Ascending aorta (tissue), 2 donors: ENCODE measurements around the gene TNIK. TPM values are rescaled to one million over a fixed set of nuclear protein-coding genes. Genes with fewer than 3 reads are reported as not detected.

Experiments
- DNase-seq, 2 donors: peaks; one replicate each; pipeline ENCODE4 v3.0.0-alpha.2; 2019; ENCODE audit warnings: low spot score in 2 of 2
- H3K27ac ChIP-seq, 2 donors: fragments of 200-600 bp; sonication (generic); one replicate each; pipeline ENCODE4 v1.5.1; 2016 to 2017; ENCODE audit warnings: mild to moderate bottlenecking in 1 of 2
- H3K27me3 ChIP-seq: fragments of 200-600 bp; sonication (generic); one replicate; pipeline ENCODE4 v1.5.1; 2017
- H3K36me3 ChIP-seq, 2 donors: fragments of 200-600 bp; sonication (generic); one replicate each; pipeline ENCODE4 v1.5.1; 2016
- H3K4me1 ChIP-seq, 2 donors: fragments of 200-600 bp; sonication (generic); one replicate each; pipeline ENCODE4 v1.5.1; 2016 to 2017; ENCODE audit warnings: mild to moderate bottlenecking in 1 of 2
- H3K4me3 ChIP-seq, 2 donors: fragments of 200-600 bp; sonication (generic); one replicate each; pipeline ENCODE4 v1.5.1; 2016 to 2017; ENCODE audit warnings: mild to moderate bottlenecking in 1 of 2
- H3K9me3 ChIP-seq, 2 donors: fragments of 200-600 bp; sonication (generic); one replicate each; pipeline ENCODE4 v1.5.1; 2016
- intact Hi-C: fragments of 100-400 bp; cut with DNase I; formaldehyde crosslinking; loops from one replicate; pipeline ENCODE4 v1.15.1; 2023
- total RNA-seq: library from RNA; depleted of rRNA; stranded (reverse); fragments of >200 nt; gene quantifications from one replicate; pipeline ENCODE4 v1.1.0, GENCODE V29; 2016
- TF ChIP-seq, protein P1 (sequence below), 3 experiments: fragments of 200-600 bp in 2 of 3; fragments of 450-650 bp in 1 of 3; sonication (generic) in 2 of 3; IDR thresholded peaks; one replicate each; pipeline ENCODE4 v1.5.1; 2016 to 2019; ENCODE audit warnings: antibody characterized with exemption in 3 of 3, mild to moderate bottlenecking in 1 of 3, moderate library complexity in 1 of 3

The TNIK gene
- total RNA-seq, 1 donor from 2014 or later = 0.75 TPM

DNA sequence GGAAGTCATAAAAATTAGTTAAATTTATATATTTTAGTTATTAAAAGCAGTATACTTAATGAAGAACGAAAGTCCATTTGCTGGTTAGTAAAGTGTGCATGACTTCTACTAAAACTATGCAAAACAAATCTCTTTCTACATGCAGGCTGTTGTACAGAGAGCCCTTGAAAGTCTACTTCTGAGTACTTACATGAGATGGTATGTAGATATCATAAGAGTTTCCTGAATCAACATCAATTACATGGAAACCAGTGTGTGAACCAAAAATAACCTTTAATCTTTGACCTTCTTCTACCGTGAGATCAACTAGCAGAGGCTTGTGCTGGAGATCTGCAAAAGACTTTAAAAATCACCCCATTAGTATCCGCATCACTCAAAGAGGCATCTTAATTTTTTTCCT lies 391.5 kb downstream of the TNIK start:
- Histone ChIP-seq H3K27ac (no peak overlapping the region), H3K36me3 (no peaks in the 10 kb centered on the region), H3K4me3 (no peak overlapping the region), H3K9me3 (no peaks in the 10 kb centered on the region), H3K27me3 (no peaks in the 10 kb centered on the region), H3K4me1 (no peaks in the 10 kb centered on the region)
- TF ChIP-seq, protein P1, sequence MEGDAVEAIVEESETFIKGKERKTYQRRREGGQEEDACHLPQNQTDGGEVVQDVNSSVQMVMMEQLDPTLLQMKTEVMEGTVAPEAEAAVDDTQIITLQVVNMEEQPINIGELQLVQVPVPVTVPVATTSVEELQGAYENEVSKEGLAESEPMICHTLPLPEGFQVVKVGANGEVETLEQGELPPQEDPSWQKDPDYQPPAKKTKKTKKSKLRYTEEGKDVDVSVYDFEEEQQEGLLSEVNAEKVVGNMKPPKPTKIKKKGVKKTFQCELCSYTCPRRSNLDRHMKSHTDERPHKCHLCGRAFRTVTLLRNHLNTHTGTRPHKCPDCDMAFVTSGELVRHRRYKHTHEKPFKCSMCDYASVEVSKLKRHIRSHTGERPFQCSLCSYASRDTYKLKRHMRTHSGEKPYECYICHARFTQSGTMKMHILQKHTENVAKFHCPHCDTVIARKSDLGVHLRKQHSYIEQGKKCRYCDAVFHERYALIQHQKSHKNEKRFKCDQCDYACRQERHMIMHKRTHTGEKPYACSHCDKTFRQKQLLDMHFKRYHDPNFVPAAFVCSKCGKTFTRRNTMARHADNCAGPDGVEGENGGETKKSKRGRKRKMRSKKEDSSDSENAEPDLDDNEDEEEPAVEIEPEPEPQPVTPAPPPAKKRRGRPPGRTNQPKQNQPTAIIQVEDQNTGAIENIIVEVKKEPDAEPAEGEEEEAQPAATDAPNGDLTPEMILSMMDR (IDR thresholded peaks at IDR 0.05) = no peak
- DNase-seq = no peak
- intact Hi-C loops = no loop called here

DNA sequence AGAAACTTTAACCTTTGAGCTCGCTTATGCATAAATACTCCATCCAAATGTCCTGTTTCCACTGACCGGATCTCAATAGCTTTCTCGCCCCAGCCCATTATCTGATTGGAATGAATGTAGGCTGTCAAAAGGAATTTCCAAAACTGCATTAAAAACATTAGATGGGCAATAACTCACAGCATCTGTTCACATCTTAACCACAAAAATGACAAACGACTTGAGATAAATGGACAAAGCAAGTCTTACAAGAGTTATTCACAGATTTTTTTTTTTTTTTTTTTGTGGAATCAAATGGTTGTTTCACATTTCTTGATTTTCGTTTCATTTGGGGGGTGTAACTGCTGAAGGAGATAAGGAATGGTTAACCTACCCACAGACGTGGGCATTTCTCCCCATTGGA lies 394.0 kb downstream of the TNIK start:
- Histone ChIP-seq H3K36me3 (no peaks in the 10 kb centered on the region), H3K4me1 (no peaks in the 10 kb centered on the region), H3K27ac (no peak overlapping the region), H3K9me3 (no peaks in the 10 kb centered on the region), H3K4me3 (no peak overlapping the region), H3K27me3 (no peaks in the 10 kb centered on the region)
- DNase-seq = no peak
- TF ChIP-seq, protein P1 (IDR thresholded peaks at IDR 0.05) = no peak
- intact Hi-C loops = no loop called here

DNA sequence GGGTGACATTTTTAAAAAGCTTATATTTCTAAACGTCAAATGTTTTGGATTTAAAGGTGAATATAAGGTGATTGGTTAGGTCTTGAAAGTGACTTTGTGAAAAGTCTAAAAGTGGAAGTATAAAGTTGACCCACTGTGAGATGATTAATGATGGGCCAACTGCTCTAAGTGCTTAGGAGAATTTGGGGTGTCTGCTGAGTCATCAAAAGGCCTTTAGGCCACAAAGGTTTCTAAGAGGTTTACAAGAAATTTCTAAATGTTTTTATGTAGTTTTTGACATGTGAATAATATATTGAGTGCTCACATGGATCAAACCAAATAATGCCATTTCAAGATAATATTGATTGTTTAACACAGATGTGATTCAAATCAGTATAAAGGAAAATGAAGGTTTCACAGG lies 394.5 kb downstream of the TNIK start:
- DNase-seq = no peak
- H3K36me3 ChIP-seq = no peaks in the 10 kb centered on the region
- H3K4me3 ChIP-seq = no peak overlapping the region
- no peaks in the 10 kb centered on the region for H3K9me3 ChIP-seq
- H3K27ac ChIP-seq = no peak overlapping the region
- H3K27me3 ChIP-seq = no peaks in the 10 kb centered on the region
- no peaks in the 10 kb centered on the region for H3K4me1 ChIP-seq
- TF ChIP-seq, protein P1 (IDR thresholded peaks at IDR 0.05) = no peak
- intact Hi-C loops = no loop called here

DNA sequence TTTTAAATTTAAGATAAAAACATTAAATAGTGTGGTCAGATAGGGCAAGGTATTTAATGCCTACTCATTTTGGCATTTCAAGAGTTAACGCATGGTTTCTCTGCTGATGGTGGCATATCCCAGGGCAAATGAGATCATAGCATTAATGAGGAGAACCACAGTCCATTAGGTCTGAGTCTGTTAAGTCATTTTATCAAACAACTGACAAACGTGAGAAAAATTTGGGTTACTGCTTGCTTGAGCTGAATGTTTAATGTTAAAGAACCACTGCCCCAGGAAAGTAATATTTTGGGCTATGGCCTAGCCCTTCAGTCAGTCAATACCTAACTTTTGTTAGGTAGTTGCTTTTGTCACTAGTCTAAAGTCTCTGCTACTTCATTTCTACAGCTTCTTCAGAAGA lies 395.7 kb downstream of the TNIK start:
- no peaks in the 10 kb centered on the region for H3K4me1 ChIP-seq
- no peaks in the 10 kb centered on the region for H3K36me3 ChIP-seq
- H3K9me3 ChIP-seq = no peaks in the 10 kb centered on the region
- no peak overlapping the region for H3K27ac ChIP-seq
- H3K27me3 ChIP-seq = no peaks in the 10 kb centered on the region
- intact Hi-C loops = no loop called here
- H3K4me3 ChIP-seq = no peak overlapping the region
- TF ChIP-seq, protein P1 (IDR thresholded peaks at IDR 0.05) = no peak
- DNase-seq = no peak

DNA sequence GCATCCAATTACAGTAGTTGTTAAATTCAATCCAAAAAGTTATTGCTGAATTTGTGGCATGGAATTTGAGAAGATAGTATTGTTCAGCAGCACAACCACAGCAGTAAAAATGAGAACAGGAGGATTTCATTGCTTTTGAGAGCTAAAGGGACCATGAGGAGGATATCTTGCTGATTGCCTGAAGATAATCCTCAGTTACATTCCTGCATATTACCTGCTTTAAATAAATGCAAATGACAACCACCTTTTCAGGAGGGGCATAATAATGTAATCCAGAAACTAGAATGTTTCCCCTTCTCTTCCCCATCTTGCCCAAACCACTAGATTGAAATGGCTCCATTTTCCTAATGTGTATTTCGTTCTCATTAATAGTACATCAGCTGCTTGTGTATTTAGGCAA lies 398.5 kb downstream of the TNIK start:
- DNase-seq = no peak
- Histone ChIP-seq H3K27me3 (no peaks in the 10 kb centered on the region), H3K4me3 (no peak overlapping the region), H3K36me3 (no peaks in the 10 kb centered on the region), H3K9me3 (no peaks in the 10 kb centered on the region), H3K4me1 (no peaks in the 10 kb centered on the region), H3K27ac (no peak overlapping the region)
- intact Hi-C loops = no loop called here
- TF ChIP-seq, protein P1 (IDR thresholded peaks at IDR 0.05) = no peak

DNA sequence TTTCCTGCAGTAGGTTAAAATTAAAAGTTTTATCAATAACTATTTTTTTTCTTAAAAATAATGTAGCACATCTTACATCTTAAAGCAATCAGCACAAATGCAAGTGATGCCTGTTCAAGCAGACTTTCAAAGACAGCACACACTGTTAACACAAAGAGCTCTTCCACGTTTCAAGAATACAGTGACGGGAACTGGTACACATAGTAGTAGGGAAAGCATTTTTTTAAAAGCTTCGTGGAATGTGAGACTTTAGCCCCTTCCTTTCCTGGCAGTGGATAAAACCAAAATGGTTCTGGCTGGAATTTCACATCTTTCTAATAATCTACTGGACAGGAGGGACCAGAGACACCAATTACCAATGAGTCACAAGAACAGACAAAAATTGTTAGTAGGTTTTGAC lies 400.2 kb downstream of the TNIK start:
- H3K4me1 ChIP-seq = no peaks in the 10 kb centered on the region
- intact Hi-C loops = no loop called here
- H3K9me3 ChIP-seq = no peaks in the 10 kb centered on the region
- no peaks in the 10 kb centered on the region for H3K27me3 ChIP-seq
- DNase-seq = no peak
- no peak overlapping the region for H3K27ac ChIP-seq
- TF ChIP-seq, protein P1 (IDR thresholded peaks at IDR 0.05) = no peak
- no peak overlapping the region for H3K4me3 ChIP-seq
- no peaks in the 10 kb centered on the region for H3K36me3 ChIP-seq
